ENCODE measurements around the gene ELAVL2.

ELAVL2 gene

GRCh38 chr9:23740531-23740930 is 85.5 kb downstream of the ELAVL2 start:
- no peak for DNase-seq (ENCODE audit: low read depth)
- no peak overlapping the region for H3K4me3 ChIP-seq (ENCODE audit: low read depth, low read length)
- TF ChIP-seq CTCF (IDR thresholded peaks at IDR 0.05; ENCODE audit: insufficient read depth, low read depth, low read length, missing control alignments) = no peak

GRCh38 chr9:23739753-23740152 is 86.3 kb downstream of the ELAVL2 start:
- no peak for TF ChIP-seq CTCF (IDR thresholded peaks at IDR 0.05; ENCODE audit: insufficient read depth, low read depth, low read length, missing control alignments)
- no peak overlapping the region for H3K4me3 ChIP-seq (ENCODE audit: low read depth, low read length)
- DNase-seq (ENCODE audit: low read depth) = no peak

GRCh38 chr9:23736293-23736692 is 89.7 kb downstream of the ELAVL2 start:
- H3K4me3 ChIP-seq (ENCODE audit: low read depth, low read length) = no peak overlapping the region
- no peak for TF ChIP-seq CTCF (IDR thresholded peaks at IDR 0.05; ENCODE audit: insufficient read depth, low read depth, low read length, missing control alignments)

GRCh38 chr9:23733495-23734078 is 92.5 kb downstream of the ELAVL2 start:
- DNase-seq (ENCODE audit: low read depth) = no peak
- H3K4me3 ChIP-seq (ENCODE audit: low read depth, low read length) = no peak overlapping the region
- TF ChIP-seq CTCF (IDR thresholded peaks at IDR 0.05; ENCODE audit: insufficient read depth, low read depth, low read length, missing control alignments) = no peak

More at GRCh38 chr9:23736293-23736692, 89.7 kb downstream of the ELAVL2 start:
- no peak for DNase-seq (ENCODE audit: low read depth)

GRCh38 chr9:23731353-23731752 is 94.7 kb downstream of the ELAVL2 start:
- no peak for DNase-seq (ENCODE audit: low read depth)
- no peak overlapping the region for H3K4me3 ChIP-seq (ENCODE audit: low read depth, low read length)
- no peak for TF ChIP-seq CTCF (IDR thresholded peaks at IDR 0.05; ENCODE audit: insufficient read depth, low read depth, low read length, missing control alignments)

- DNase-seq (ENCODE audit: low read depth) = no peak
- no peak for TF ChIP-seq CTCF (IDR thresholded peaks at IDR 0.05; ENCODE audit: insufficient read depth, low read depth, low read length, missing control alignments)
- H3K4me3 ChIP-seq (ENCODE audit: low read depth, low read length) = no peak overlapping the region
These were observed 95.7 kb downstream of the ELAVL2 start for GRCh38 chr9:23730364-23730763.

GRCh38 chr9:23728736-23729135 is 97.3 kb downstream of the ELAVL2 start:
- no peak overlapping the region for H3K4me3 ChIP-seq (ENCODE audit: low read depth, low read length)
- TF ChIP-seq CTCF (IDR thresholded peaks at IDR 0.05; ENCODE audit: insufficient read depth, low read depth, low read length, missing control alignments) = no peak
- DNase-seq (ENCODE audit: low read depth) = no peak

Data from GM12865 (cell line).